K562 (cell line): ENCODE results near the gene YWHAB. TPM values are rescaled to one million over a fixed set of nuclear protein-coding genes. Genes with fewer than 3 reads are reported as not detected.

Source experiments
- ATAC-seq: fragments of 200-7000 bp; cut with Tn5 transposase; 3 replicates; pipeline ENCODE4 v1.9.1; 2020; ENCODE audit warnings: moderate library complexity
- BruUV-seq: library from RNA; stranded (reverse); fragments of 400-500 nt; replicated peaks from 2 replicates; lab custom pipeline; 2021; lab: Mats Ljungman, UMichigan
- CTCF ChIA-PET: fragments of 300-600 bp; formaldehyde crosslinking; extraction: SDS; loops from one replicate; lab custom pipeline; 2021; ENCODE audit warnings: low intra/inter-chr PET ratio; lab: Yijun Ruan, JAX
- POLR2A ChIA-PET: fragments of 300-600, 350-650 bp; sonication (Branson Sonifier 250); formaldehyde crosslinking; extraction: SDS; loops from one replicate; lab custom pipeline; 2021; ENCODE audit warnings: antibody characterized with exemption, inconsistent platforms; lab: Yijun Ruan, JAX
- DNase-seq, 4 experiments: peaks; one replicate each; pipeline versions ENCODE4 v3.0.0 to v3.0.0-alpha.2; 2011 to 2018; ENCODE audit warnings: low spot score in 3 of 4, mixed read lengths in 3 of 4; ENCODE audit errors: extremely low read depth in 1 of 4
- FAIRE-seq: peaks from 2 replicates; lab custom pipeline; 2011; peaks lifted over from hg19 to GRCh38; lab: Jason Lieb, UNC
- H2AFZ ChIP-seq: 2 replicates; pipeline ENCODE4 v1.6.0; 2011; ENCODE audit warnings: low read depth, low read length, control low read depth, inconsistent platforms
- H3K27ac ChIP-seq: fragments of 200-600 bp; 3 replicates; pipeline ENCODE4 v1.8.0; 2011; ENCODE audit warnings: low read depth, mild to moderate bottlenecking, control low read depth, inconsistent platforms, low read length, moderate library complexity, mixed read lengths; ENCODE audit errors: extremely low read depth
- H3K27me3 ChIP-seq, 2 experiments: fragments of 300-600 bp in 1 of 2; 2 replicates in 1 of 2; 3 replicates in 1 of 2; pipeline versions ENCODE4 v1.6.0 to v1.8.0; 2011; ENCODE audit warnings: inconsistent platforms in 2 of 2, low read length in 2 of 2, mild to moderate bottlenecking in 1 of 2, mixed read lengths in 1 of 2, moderate library complexity in 1 of 2; ENCODE audit not compliant: control insufficient read depth in 2 of 2, insufficient read depth in 2 of 2
- H3K36me3 ChIP-seq: fragments of 300-600 bp; 3 replicates; pipeline ENCODE4 v1.8.0; 2011; ENCODE audit warnings: mild to moderate bottlenecking, low read length, inconsistent platforms; ENCODE audit not compliant: control insufficient read depth, insufficient read depth
- H3K4me1 ChIP-seq, 2 experiments: fragments of 200-600 bp in 1 of 2; replicated peaks in 1 of 2; 2 replicates in 1 of 2; 3 replicates in 1 of 2; pipeline versions ENCODE4 v1.5.1 to v1.8.0; 2011; ENCODE audit warnings: inconsistent platforms in 2 of 2, low read length in 2 of 2, mild to moderate bottlenecking in 1 of 2, mixed read lengths in 1 of 2, moderate library complexity in 1 of 2; ENCODE audit not compliant: control insufficient read depth in 2 of 2, insufficient read depth in 2 of 2
- H3K4me2 ChIP-seq: 2 replicates; pipeline ENCODE4 v1.6.1; 2011; ENCODE audit warnings: low read length, control low read depth, inconsistent platforms, mixed read lengths; ENCODE audit not compliant: insufficient read depth
- H3K4me3 ChIP-seq: fragments of 200-600 bp; sonication (generic), shearing (Covaris generic); 2 replicates; pipeline ENCODE4 v1.5.1; 2016; ENCODE audit warnings: control low read depth, inconsistent platforms
- H3K79me2 ChIP-seq: fragments of 200-600 bp; 3 replicates; pipeline ENCODE4 v1.8.0; 2011; ENCODE audit warnings: low read length, inconsistent platforms; ENCODE audit not compliant: control insufficient read depth, insufficient read depth
- H3K9ac ChIP-seq, 2 experiments: 2 replicates each; pipeline versions ENCODE4 v1.6.0 to v1.6.1; 2011; ENCODE audit warnings: low read depth in 2 of 2, low read length in 2 of 2, control low read depth in 1 of 2, inconsistent platforms in 1 of 2, mild to moderate bottlenecking in 1 of 2, mixed read lengths in 1 of 2; ENCODE audit not compliant: insufficient read depth in 1 of 2
- H3K9me1 ChIP-seq: one replicate; pipeline ENCODE4 v1.6.0; 2011; ENCODE audit warnings: inconsistent platforms, mild to moderate bottlenecking, low read length, moderate library complexity; ENCODE audit not compliant: control insufficient read depth, insufficient read depth
- H3K9me3 ChIP-seq: replicated peaks from 2 replicates; pipeline ENCODE4 v1.5.1; 2011; ENCODE audit warnings: low read depth, low read length, inconsistent platforms; ENCODE audit not compliant: control insufficient read depth, insufficient read depth
- H4K20me1 ChIP-seq: replicated peaks from 2 replicates; pipeline ENCODE4 v1.6.1; 2011; ENCODE audit warnings: low read length, inconsistent platforms, mixed read lengths; ENCODE audit not compliant: control insufficient read depth, insufficient read depth
- KAT2B ChIP-seq: IDR thresholded peaks from one replicate; pipeline ENCODE4 v1.6.1; 2012; ENCODE audit warnings: low read depth, mild to moderate bottlenecking, control low read depth, inconsistent platforms, low read length, moderate library complexity
- KLF6 ChIP-seq: fragments of 250-450 bp; sonication (Bioruptor Pico); IDR thresholded peaks from 2 replicates; pipeline ENCODE4 v1.4.0; 2020; ENCODE audit warnings: mild to moderate bottlenecking, moderate library complexity, borderline replicate concordance
- ZNF282 ChIP-seq: sonication (generic); formaldehyde crosslinking; IDR thresholded peaks from 2 replicates; pipeline ENCODE4 v1.8.1; 2023; ENCODE audit warnings: missing genetic modification reagents
- WGBS: fragments of 100-300 bp; shearing (Covaris generic); methylation state at CpG from one replicate; pipeline ENCODE4 v1.1.6; 2016; ENCODE audit warnings: low coverage, mixed read lengths; ENCODE audit not compliant: insufficient coverage; ENCODE audit errors: missing lambda C conversion rate; 5-methylcytosine and 5-hydroxymethylcytosine counted together
- in situ Hi-C: fragments of 300-500 bp; cut with MboI; formaldehyde crosslinking; loops from 4 replicates; pipeline ENCODE4 v1.15.0; 2018; ENCODE audit warnings: inconsistent platforms, mixed read lengths
- intact Hi-C: fragments of 100-400 bp; cut with micrococcal nuclease; formaldehyde crosslinking; loops from 2 replicates; pipeline ENCODE4 v1.14.2; 2022
- polyA plus RNA-seq, 8 experiments: library from polyadenylated mRNA; depleted of rRNA in 4 of 8; stranded (reverse) in 5 of 8; unstranded in 3 of 8; fragments of >200 nt; fragmentation: Nextera tagmentation in 2 of 8; fragmentation: Illumina TruSeq in 1 of 8; extraction: Ambion mirVana in 2 of 8; extraction: Trizol in 1 of 8; gene quantifications; 2 replicates each; pipeline versions ENCODE4 v1.2.1 to v1.2.3, GENCODE V29; 2011 to 2014; ENCODE audit warnings: inconsistent platforms in 1 of 8, missing spikeins in 1 of 8
- total RNA-seq, 7 experiments: library from RNA; depleted of rRNA in 6 of 7; stranded (reverse); fragments of >200 nt in 6 of 7; fragmentation: Illumina TruSeq in 2 of 7; extraction: Trizol in 2 of 7; gene quantifications; 2 replicates each; pipeline versions ENCODE4 v1.2.1 to v1.2.3, GENCODE V29; 2011 to 2021; ENCODE audit warnings: low replicate concordance in 1 of 7
- TF ChIP-seq, protein P1 (sequence below): fragments of 250-450 bp; sonication (Bioruptor Pico); IDR thresholded peaks from 2 replicates; pipeline ENCODE4 v1.4.0; 2020; ENCODE audit warnings: mild to moderate bottlenecking, moderate library complexity

The YWHAB gene
- total and polyA plus RNA-seq, 9 of the 15 experiments (the other 6 are each of a cell fraction or from before 2014, with no cell fraction given) = 60.6 to 185 (median 96.1) TPM

DNA sequence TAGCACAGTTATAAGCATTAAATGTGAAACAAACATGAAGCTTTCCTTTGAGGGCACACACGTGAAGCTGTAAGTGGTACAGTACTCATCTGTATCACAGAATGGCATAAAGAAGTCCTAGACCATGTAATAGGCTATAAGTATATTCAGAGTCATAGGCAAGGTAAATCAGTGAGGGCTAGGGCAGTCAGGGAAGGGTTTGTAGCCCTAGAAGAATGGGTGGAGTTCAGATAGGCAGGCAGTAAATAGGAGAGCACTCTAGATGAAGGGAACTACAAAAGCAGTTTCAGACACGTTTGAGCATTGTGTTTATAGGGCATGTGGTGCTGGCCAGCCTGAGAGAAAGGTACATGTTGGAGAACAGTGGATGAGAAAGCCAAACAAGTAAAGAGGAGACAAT lies 9.5 kb downstream of the YWHAB start:
- H3K4me1 ChIP-seq = no peaks in the 10 kb centered on the region; a peak in 2 of 5 replicates
- WGBS = 58% methylated on average over 2 of the region's 2 CpGs
- no peaks in the 10 kb centered on the region for H3K27me3 ChIP-seq
- no peaks in the 10 kb centered on the region for H3K9me1 ChIP-seq
- BruUV-seq = no TSS peak
- ChIA-PET POLR2A (interaction anchor here (0.6 to 7.2 kb wide), 4 partner anchors 11 to 64 kb away, joined by 3 to 50 read pairs (median 4); partner anchors contain the start of gene PABPC1L), CTCF (no interaction called here)
- H3K9me3 ChIP-seq = no peaks in the 10 kb centered on the region
- in situ Hi-C loops (no loop called here), intact Hi-C loops (no loop called here)
- peaks cover 9% of the 10 kb centered on the region for H4K20me1 ChIP-seq
- no peak; the same call in 2 of the 3 replicates for ATAC-seq
- DNase-seq = no peak
- no peak for FAIRE-seq
- no peak overlapping the region for H3K27ac ChIP-seq
- TF ChIP-seq KLF6 (CRISPR knock-in tag) (no peak), KAT2B (no peak), ZNF282 (CRISPR knock-in tag) (no peak)
- TF ChIP-seq, protein P1, sequence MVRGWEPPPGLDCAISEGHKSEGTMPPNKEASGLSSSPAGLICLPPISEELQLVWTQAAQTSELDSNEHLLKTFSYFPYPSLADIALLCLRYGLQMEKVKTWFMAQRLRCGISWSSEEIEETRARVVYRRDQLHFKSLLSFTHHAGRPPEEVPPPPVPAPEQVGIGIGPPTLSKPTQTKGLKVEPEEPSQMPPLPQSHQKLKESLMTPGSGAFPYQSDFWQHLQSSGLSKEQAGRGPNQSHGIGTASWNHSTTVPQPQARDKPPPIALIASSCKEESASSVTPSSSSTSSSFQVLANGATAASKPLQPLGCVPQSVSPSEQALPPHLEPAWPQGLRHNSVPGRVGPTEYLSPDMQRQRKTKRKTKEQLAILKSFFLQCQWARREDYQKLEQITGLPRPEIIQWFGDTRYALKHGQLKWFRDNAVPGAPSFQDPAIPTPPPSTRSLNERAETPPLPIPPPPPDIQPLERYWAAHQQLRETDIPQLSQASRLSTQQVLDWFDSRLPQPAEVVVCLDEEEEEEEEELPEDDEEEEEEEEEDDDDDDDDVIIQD (CRISPR knock-in tag) = no peak
- H2AFZ ChIP-seq = no peak overlapping the region
- H3K9ac ChIP-seq = no peak overlapping the region
- peaks cover 58% of the 10 kb centered on the region; the same call in 2 of the 3 replicates for H3K36me3 ChIP-seq
- no peak overlapping the region for H3K4me3 ChIP-seq
- peaks cover 99% of the 10 kb centered on the region for H3K79me2 ChIP-seq
- no peak overlapping the region for H3K4me2 ChIP-seq
